GM13977 (cell line): ENCODE measurements around the gene MAP3K9.

ENCODE experiments used
- DNase-seq: peaks from one replicate; pipeline ENCODE4 v3.0.0; 2012; ENCODE audit warnings: low spot score
- CTCF ChIP-seq: IDR thresholded peaks from 2 replicates; pipeline ENCODE4 v1.5.1; 2012; ENCODE audit warnings: mild to moderate bottlenecking, control low read depth; ENCODE audit not compliant: insufficient read depth; ENCODE audit errors: extremely low read depth, missing control alignments
- in situ Hi-C: fragments of 300-500 bp; cut with MboI; formaldehyde crosslinking; loops from one replicate; pipeline ENCODE4 v1.12.0; 2022; ENCODE audit warnings: low sequenced_read_pairs, low pct_unique_long_range_greater_than_20kb, mixed read lengths, inconsistent platforms; ENCODE audit not compliant: unreplicated experiment

Gene MAP3K9

GRCh38 chr14:70714055-70714550, 95.2 kb downstream of the MAP3K9 start:
- TF ChIP-seq CTCF: peak; percentile 47
- in situ Hi-C loops: loop anchor here (10.0 kb wide), 2 partner anchors 101 to 109 kb away; partner anchors contain the start of gene MED6
- no peak for DNase-seq

- DNase-seq: no peak
- no peak for TF ChIP-seq CTCF
- in situ Hi-C loops: loop anchor here (10.0 kb wide), 2 partner anchors 101 to 109 kb away; partner anchors contain the start of gene MED6
These were observed 95.8 kb downstream of the MAP3K9 start for GRCh38 chr14:70713511-70713916.

GRCh38 chr14:70713096-70713495, 96.2 kb downstream of the MAP3K9 start:
- in situ Hi-C loops: loop anchor here (10.0 kb wide), 2 partner anchors 102 to 108 kb away; partner anchors contain the start of gene MED6
- DNase-seq: no peak
- no peak for TF ChIP-seq CTCF

- no peak for DNase-seq
- in situ Hi-C loops: loop anchor here (10.0 kb wide), 2 partner anchors 103 to 107 kb away; partner anchors contain the start of gene MED6
- TF ChIP-seq CTCF: no peak
These were observed 97.9 kb downstream of the MAP3K9 start for GRCh38 chr14:70711451-70711850.

GRCh38 chr14:70709726-70710382, 99.5 kb downstream of the MAP3K9 start:
- no peak for DNase-seq
- in situ Hi-C loops: loop anchor here (10.0 kb wide), 2 partner anchors 105 kb away; partner anchors contain the start of gene MED6
- TF ChIP-seq CTCF: no peak

GRCh38 chr14:70708717-70709570, 100.4 kb downstream of the MAP3K9 start:
- no peak for DNase-seq
- no peak for TF ChIP-seq CTCF
- in situ Hi-C loops: no loop called here
